GM12872 (cell line): ENCODE results near the gene CHMP4B.

Experiments
- CTCF ChIP-seq: IDR thresholded peaks from 3 replicates; pipeline ENCODE4 v1.5.1; 2011; ENCODE audit warnings: low read depth, mild to moderate bottlenecking, low read length, moderate library complexity; ENCODE audit not compliant: insufficient read depth

The CHMP4B gene

DNA sequence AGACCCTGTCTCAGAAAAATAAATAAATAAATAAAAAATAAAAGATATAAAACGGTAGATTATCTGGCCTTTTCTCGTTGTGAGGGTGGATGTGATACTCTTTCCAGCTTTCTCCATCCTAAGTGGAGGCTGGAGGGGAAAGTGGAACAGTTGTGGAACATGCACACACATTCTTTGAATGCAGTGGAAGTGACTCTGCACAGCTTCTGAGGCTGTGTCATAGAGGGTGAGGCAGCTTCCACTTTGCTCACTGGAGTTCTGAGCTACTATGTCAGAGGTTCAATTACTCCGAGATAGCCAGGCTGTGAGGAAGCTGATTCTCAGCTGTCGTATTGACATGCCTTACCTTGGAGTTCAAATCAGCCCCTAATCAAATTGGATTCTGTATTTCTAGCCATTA lies 82.2 kb downstream of the CHMP4B start:
- TF ChIP-seq CTCF = no peak

DNA sequence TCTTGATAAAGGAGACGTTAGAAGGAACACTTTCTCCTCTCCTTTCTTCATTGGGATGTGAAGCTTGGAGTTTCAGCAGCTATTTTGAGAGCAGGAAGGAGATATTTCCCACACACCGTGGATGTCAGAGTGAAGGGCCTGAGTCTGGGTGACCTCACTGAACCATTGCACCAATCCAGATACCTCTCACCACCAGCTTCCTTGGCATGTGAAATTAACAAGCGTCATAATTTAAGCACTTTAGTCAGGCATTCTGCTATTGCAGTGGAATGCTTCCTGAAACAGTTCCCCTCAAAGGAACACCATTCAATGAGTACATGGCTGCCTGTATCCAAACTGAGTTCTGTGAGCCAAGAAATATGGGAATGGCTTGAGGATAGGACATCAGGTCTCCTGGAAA lies 83.7 kb downstream of the CHMP4B start:
- TF ChIP-seq CTCF = no peak

GRCh38 chr20:33896509-33896908 lies 85.4 kb downstream of the CHMP4B start:
- no peak for TF ChIP-seq CTCF

DNA sequence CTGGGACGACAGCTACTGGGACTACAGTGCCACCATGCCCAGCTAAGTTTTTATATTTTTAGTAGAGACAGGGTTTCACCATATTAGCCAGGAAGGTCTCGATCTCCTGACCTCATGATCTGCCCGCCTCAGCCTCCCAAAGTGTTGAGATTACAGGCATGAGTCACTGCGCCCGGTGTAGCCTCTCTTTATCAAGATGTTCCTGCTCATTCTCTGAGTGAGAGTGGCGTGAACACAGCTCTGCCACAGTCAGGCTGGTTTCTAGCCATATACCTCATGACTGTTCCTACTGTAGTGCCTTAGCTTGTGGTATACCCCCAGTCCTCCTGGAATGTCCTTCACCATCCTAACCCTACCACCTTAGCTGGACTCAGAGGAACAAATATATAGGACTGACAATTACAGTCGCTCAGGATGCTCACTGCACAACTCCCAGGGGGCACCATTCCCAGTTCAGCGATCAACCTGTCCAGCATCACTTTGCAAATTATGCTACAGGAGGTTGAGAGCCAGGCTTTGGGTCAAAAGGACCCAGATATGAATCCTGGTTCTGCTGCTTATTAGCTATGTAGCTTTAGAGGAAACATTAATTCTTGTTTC lies 86.3 kb downstream of the CHMP4B start:
- no peak for TF ChIP-seq CTCF

- no peak for TF ChIP-seq CTCF
Observed at GRCh38 chr20:33899106-33899505, 88.0 kb downstream of the CHMP4B start.

GRCh38 chr20:33900521-33901131 lies 89.5 kb downstream of the CHMP4B start:
- no peak for TF ChIP-seq CTCF

- TF ChIP-seq CTCF = no peak
Observed at GRCh38 chr20:33901132-33901523, 90.0 kb downstream of the CHMP4B start.
